Gastroesophageal sphincter (tissue), 4 donors: ENCODE measurements around the gene TARDBP. TPM values are rescaled to one million over a fixed set of nuclear protein-coding genes. Genes with fewer than 3 reads are reported as not detected.
"Not testable (repeated sequence)": the region's sequence is repeated elsewhere in the genome, so short reads cannot be mapped to it uniquely, and the experiment has no call there.

Experiments used
- ATAC-seq: fragments of 150-250 bp; one replicate; pipeline ENCODE4 v1.9.1; 2016; ENCODE audit warnings: mild to moderate bottlenecking, moderate library complexity
- H3K27ac ChIP-seq, 4 donors: fragments of 200-600 bp; sonication (generic) in 3 of 4; 1 replicate in 3 of 4; 2 replicates in 1 of 4; pipeline ENCODE4 v1.5.1; 2016 to 2019
- H3K27me3 ChIP-seq: fragments of 200-600 bp; sonication (generic); one replicate; pipeline ENCODE4 v1.5.1; 2019
- H3K36me3 ChIP-seq, 2 donors: fragments of 200-600 bp; sonication (generic); one replicate each; pipeline ENCODE4 v1.5.1; 2019; ENCODE audit warnings: control low read depth in 1 of 2
- H3K4me1 ChIP-seq, 3 donors: fragments of 200-600 bp; sonication (generic); 1 replicate in 2 of 3; 2 replicates in 1 of 3; pipeline ENCODE4 v1.5.1; 2016 to 2019; ENCODE audit warnings: control low read depth in 2 of 3
- H3K4me3 ChIP-seq, 2 donors: fragments of 200-600 bp; sonication (generic); one replicate each; pipeline ENCODE4 v1.5.1; 2019; ENCODE audit warnings: mild to moderate bottlenecking in 1 of 2, moderate library complexity in 1 of 2
- H3K9me3 ChIP-seq, 3 donors: fragments of 200-600 bp; sonication (generic); one replicate each; pipeline ENCODE4 v1.5.1; 2017 to 2019; ENCODE audit warnings: control low read depth in 2 of 3
- EP300 ChIP-seq: sonication (generic); formaldehyde crosslinking; IDR thresholded peaks from one replicate; pipeline ENCODE4 v1.6.1; 2017; ENCODE audit warnings: antibody characterized with exemption, mild to moderate bottlenecking
- POLR2A ChIP-seq, 2 donors: fragments of 450-650 bp; IDR thresholded peaks; one replicate each; pipeline ENCODE4 v1.6.1; 2017; ENCODE audit warnings: antibody characterized with exemption in 2 of 2, mild to moderate bottlenecking in 2 of 2, moderate library complexity in 1 of 2
- POLR2AphosphoS5 ChIP-seq: sonication (generic); formaldehyde crosslinking; IDR thresholded peaks from one replicate; pipeline ENCODE4 v1.6.1; 2017; ENCODE audit warnings: antibody characterized with exemption
- WGBS, 2 donors: methylation state at CpG; one replicate each; pipeline ENCODE4 v1.1.5; 2018; ENCODE audit warnings: low coverage in 1 of 2; 5-methylcytosine and 5-hydroxymethylcytosine counted together
- total RNA-seq, 4 donors: library from RNA; depleted of rRNA; stranded (reverse); fragments of >200 nt; gene quantifications; one replicate each; pipeline ENCODE4 v1.1.0, GENCODE V29; 2016
- TF ChIP-seq, protein P1 (sequence below), 4 experiments: fragments of 200-600 bp in 2 of 4; fragments of 450-650 bp in 2 of 4; sonication (generic) in 1 of 4; IDR thresholded peaks; one replicate each; pipeline ENCODE4 v1.5.1; 2017 to 2019; ENCODE audit warnings: antibody characterized with exemption in 4 of 4, mild to moderate bottlenecking in 2 of 4, moderate library complexity in 2 of 4

Gene TARDBP
- total RNA-seq, 4 donors from 2014 or later: 60.3 to 170 (median 112) TPM

DNA sequence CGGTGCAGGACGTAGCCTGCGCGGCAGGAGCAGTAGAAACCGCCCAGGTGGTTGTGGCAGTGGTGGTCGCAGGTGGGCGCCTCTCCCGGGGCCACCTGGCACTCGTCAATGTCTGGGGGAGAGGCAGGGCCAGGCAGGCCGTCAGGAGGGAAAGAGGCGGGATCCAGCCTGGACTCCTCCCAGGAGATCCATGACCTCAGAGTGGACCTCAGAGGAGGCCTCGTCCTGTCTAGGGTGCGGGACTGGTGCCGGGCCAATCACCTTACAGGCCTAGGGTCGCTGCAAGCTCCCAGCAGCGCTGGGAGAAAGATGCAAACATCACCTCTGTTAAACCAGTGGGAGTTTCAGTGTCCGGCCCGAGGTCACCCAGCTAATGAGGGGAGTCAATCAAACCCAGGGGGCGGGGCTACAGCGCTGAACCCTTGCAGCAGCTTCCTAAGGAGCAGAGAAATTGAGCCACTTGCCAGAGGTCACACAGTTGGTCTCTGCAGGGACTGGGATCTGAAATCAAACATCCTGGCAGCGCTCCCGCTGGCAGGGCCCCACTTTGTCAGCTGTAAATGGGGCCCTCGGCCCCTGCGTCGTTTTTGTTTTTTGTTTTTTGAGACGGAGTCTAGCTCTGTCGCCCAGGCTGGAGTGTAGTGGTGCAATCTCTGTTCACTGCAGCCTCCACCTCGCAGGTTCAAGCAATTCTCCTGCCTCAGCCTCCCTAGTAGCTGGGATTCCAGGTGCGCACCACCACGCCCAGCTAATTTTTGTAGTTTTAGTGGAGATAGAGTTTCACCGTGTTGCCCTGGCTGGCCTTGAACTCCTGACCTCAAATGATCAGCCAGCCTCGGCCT, 33.2 kb downstream of the TARDBP start:
- no peaks in the 10 kb centered on the region for H3K4me1 ChIP-seq
- H3K9me3 ChIP-seq: no peaks in the 10 kb centered on the region
- WGBS, 2 donors: 36 to 58% methylated on average over 5 to 13 of the region's 32 CpGs
- H3K4me3 ChIP-seq: no peak overlapping the region
- ATAC-seq: no peak
- peaks cover 8% of the 10 kb centered on the region for H3K27me3 ChIP-seq
- H3K27ac ChIP-seq: no peak overlapping the region
- H3K36me3 ChIP-seq: no peaks in the 10 kb centered on the region
- TF ChIP-seq, protein P1, sequence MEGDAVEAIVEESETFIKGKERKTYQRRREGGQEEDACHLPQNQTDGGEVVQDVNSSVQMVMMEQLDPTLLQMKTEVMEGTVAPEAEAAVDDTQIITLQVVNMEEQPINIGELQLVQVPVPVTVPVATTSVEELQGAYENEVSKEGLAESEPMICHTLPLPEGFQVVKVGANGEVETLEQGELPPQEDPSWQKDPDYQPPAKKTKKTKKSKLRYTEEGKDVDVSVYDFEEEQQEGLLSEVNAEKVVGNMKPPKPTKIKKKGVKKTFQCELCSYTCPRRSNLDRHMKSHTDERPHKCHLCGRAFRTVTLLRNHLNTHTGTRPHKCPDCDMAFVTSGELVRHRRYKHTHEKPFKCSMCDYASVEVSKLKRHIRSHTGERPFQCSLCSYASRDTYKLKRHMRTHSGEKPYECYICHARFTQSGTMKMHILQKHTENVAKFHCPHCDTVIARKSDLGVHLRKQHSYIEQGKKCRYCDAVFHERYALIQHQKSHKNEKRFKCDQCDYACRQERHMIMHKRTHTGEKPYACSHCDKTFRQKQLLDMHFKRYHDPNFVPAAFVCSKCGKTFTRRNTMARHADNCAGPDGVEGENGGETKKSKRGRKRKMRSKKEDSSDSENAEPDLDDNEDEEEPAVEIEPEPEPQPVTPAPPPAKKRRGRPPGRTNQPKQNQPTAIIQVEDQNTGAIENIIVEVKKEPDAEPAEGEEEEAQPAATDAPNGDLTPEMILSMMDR (IDR thresholded peaks at IDR 0.05): no peak
- TF ChIP-seq EP300: no peak
- TF ChIP-seq POLR2AphosphoS5: no peak
- TF ChIP-seq POLR2A (IDR thresholded peaks at IDR 0.05): no peak

DNA sequence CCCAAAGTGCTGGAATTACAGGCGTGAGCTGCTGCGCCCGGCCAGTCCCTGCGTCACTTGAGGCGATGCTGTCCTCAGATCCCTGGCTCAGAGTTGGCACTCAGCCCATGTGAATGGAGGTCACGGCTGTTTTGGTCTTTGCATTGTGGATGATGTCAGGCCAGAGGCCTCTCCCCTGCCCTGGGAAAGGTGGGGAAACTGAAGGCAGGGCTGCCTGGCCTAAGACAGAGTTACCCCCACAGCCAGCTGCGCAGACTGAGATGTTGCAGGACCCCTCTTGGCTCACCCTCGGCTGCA, 33.8 kb downstream of the TARDBP start:
- no peaks in the 10 kb centered on the region for H3K4me1 ChIP-seq
- no CpG with 5 or more reads among the region's 8 CpGs for WGBS, 2 donors
- peaks cover 11% of the 10 kb centered on the region for H3K27me3 ChIP-seq
- no peak for ATAC-seq
- no peaks in the 10 kb centered on the region for H3K36me3 ChIP-seq
- no peak overlapping the region for H3K27ac ChIP-seq
- H3K4me3 ChIP-seq: no peak overlapping the region
- H3K9me3 ChIP-seq: no peaks in the 10 kb centered on the region
- TF ChIP-seq, protein P1 (IDR thresholded peaks at IDR 0.05): no peak
- TF ChIP-seq EP300: no peak
- no peak for TF ChIP-seq POLR2A (IDR thresholded peaks at IDR 0.05)
- TF ChIP-seq POLR2AphosphoS5: no peak

DNA sequence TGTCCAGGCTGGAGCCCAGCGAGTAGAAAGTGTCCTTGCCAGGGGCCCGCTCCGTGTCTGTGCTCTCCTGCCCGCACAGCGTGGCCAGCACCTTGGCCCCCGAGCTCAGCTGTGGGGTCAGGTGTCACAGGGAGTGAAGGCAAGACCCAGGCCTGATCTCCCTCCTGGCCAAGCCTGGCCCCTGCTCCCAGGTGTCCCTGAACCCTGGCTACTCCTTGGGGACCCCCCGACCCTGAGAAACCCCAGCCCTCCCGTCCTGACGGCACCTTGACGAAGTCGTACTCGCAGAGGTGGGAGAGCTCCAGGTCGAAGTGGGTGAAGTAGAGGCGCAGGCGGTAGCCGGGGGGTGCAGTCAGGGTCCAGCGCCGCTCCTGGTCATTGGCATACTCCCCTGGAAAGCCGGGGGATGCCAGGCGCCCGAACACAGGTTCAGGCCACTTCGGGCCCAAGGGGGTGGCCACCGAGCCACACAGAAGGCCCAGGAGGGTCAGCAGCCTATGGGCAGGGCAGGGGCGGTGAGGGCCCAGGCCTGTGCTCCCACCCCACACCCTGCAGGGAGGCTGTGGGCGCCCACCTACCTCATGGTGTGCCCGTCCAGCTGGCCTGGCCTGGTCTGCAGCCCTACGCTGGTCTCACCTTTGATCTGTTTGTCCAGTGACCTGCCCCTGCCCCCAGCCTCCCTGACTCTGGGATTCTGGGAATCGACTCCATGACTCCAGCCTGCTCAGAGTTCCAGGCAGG, 34.3 kb downstream of the TARDBP start, which contains the start of gene MASP2:
TSS of gene MASP2 (minus strand) at position 615 of the 741 bp plus-strand sequence. CDS start at position 583, 32 bp downstream.
- H3K9me3 ChIP-seq: no peaks in the 10 kb centered on the region
- no peak within 1 kb of the TSS for H3K27ac ChIP-seq
- ATAC-seq: no peak
- 90% methylated on average over 7 of the region's 28 CpGs; no CpG with 5 or more reads in 1 of the 2 donors for WGBS, 2 donors
- H3K36me3 ChIP-seq: no peaks in the 10 kb centered on the region
- H3K27me3 ChIP-seq: peaks cover 11% of the 10 kb centered on the region
- no peak for TF ChIP-seq POLR2A (IDR thresholded peaks at IDR 0.05)
- no peak for TF ChIP-seq EP300
- TF ChIP-seq, protein P1 (IDR thresholded peaks at IDR 0.05): no peak
- no peak for TF ChIP-seq POLR2AphosphoS5
- no peak within 1 kb of the TSS for H3K4me3 ChIP-seq
- no peaks in the 10 kb centered on the region for H3K4me1 ChIP-seq

DNA sequence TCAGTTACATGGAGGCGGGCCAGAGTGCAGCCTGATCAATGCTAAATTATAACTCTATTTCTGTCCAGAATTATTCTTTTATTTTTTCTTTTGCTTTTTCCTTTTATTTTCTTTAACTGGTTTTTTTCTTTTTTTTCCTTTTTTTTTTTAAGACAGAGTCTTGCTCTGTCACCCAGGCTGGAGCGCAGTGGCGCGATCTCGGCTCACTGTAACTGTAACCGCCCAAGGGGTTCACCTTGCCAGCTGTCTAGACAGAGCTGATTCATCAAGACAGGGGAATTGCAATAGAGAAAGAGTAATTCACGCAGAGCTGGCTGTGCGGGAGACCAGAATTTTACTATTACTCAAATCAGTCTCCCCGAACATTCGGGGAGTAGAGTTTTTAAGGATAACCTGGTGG, 38.7 kb downstream of the TARDBP start:
- not testable (repeated sequence) for ATAC-seq, H3K4me1 ChIP-seq, H3K27ac ChIP-seq, H3K9me3 ChIP-seq, H3K4me3 ChIP-seq
- Histone ChIP-seq H3K36me3 (peaks cover 0 to 23% of the 10 kb centered on the region in 2 donors), H3K27me3 (peaks cover 25% of the 10 kb centered on the region)
- WGBS, 2 donors: 60% methylated on average over 1 of the region's 10 CpGs; no CpG with 5 or more reads in 1 of the 2 donors

DNA sequence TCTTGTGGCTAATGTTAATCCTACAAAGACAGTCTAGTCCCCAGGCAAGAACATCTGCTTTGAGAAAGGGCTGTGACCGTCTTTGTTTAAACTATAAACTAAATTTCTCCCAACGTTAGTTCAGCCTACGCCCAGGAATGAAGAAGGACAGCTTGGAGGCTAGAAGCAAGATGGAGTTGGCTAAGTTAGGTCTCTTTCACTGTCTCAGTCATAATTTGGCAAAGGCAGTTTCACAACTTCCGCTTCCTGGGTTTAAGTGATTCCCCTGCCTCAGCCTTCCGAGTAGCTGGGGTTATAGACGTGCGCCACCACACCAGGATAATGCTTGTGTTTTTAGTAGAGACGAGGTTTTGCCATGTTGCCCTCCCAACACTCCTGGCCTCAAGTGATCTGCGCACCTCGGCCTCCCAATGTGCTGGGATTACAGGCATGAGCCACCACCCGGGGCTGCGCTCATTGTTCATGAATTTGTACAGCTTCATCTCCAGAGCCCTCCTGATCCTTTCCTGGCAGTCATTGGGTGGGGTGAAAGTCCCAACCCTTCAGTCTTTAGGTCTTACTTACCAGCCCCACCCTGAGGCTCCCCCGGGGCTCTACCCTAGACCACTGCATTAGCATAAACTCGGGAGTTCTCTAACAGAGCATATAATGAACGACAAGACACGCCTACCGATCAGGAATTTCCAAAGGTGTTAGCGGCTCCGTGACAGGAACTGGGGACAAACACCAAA, 39.5 kb downstream of the TARDBP start:
- ATAC-seq: no peak
- H3K36me3 ChIP-seq: peaks cover 0 to 31% of the 10 kb centered on the region in 2 donors
- TF ChIP-seq, protein P1 (IDR thresholded peaks at IDR 0.05): no peak
- TF ChIP-seq POLR2AphosphoS5 (no peak), POLR2A (IDR thresholded peaks at IDR 0.05) (no peak), EP300 (no peak)
- no peak overlapping the region for H3K27ac ChIP-seq
- H3K9me3 ChIP-seq: no peaks in the 10 kb centered on the region
- WGBS, 2 donors: 40 to 50% methylated on average over 7 to 15 of the region's 19 CpGs
- H3K4me1 ChIP-seq: peaks cover 0 to 8% (median 0%) of the 10 kb centered on the region in 3 donors
- H3K4me3 ChIP-seq: no peak overlapping the region
- H3K27me3 ChIP-seq: peaks cover 25% of the 10 kb centered on the region
